GM12891 (cell line): ENCODE measurements around the gene TNRC6A.
"Not testable (repeated sequence)": the region's sequence is repeated elsewhere in the genome, so short reads cannot be mapped to it uniquely, and the experiment has no call there.

ENCODE experiments used
- DNase-seq: peaks from one replicate; pipeline ENCODE4 v3.0.0; 2011; ENCODE audit warnings: low spot score; ENCODE audit not compliant: insufficient read length
- FAIRE-seq: peaks from 2 replicates; lab custom pipeline; 2011; peaks lifted over from hg19 to GRCh38; lab: Jason Lieb, UNC
- PAX5 ChIP-seq: IDR thresholded peaks from 2 replicates; pipeline ENCODE4 v1.6.1; 2011; ENCODE audit warnings: low read length, moderate library complexity, mild to moderate bottlenecking; ENCODE audit not compliant: insufficient read depth, severe bottlenecking
- POLR2A ChIP-seq: IDR thresholded peaks from 2 replicates; pipeline ENCODE4 v1.6.1; 2011; ENCODE audit warnings: low read depth, low read length, control low read depth
- POLR2AphosphoS5 ChIP-seq: IDR thresholded peaks from 2 replicates; pipeline ENCODE4 v1.6.1; 2011; ENCODE audit warnings: low read depth, low read length, control low read depth
- POU2F2 ChIP-seq: IDR thresholded peaks from 2 replicates; pipeline ENCODE4 v1.6.1; 2011; ENCODE audit warnings: low read depth, mild to moderate bottlenecking, control low read depth, low read length, moderate library complexity
- SPI1 ChIP-seq: IDR thresholded peaks from 2 replicates; pipeline ENCODE4 v1.6.1; 2011; ENCODE audit warnings: low read depth, low read length, control low read depth
- TAF1 ChIP-seq: IDR thresholded peaks from 2 replicates; pipeline ENCODE4 v1.6.1; 2011; ENCODE audit warnings: low read depth, low read length, control low read depth

Gene TNRC6A

DNA sequence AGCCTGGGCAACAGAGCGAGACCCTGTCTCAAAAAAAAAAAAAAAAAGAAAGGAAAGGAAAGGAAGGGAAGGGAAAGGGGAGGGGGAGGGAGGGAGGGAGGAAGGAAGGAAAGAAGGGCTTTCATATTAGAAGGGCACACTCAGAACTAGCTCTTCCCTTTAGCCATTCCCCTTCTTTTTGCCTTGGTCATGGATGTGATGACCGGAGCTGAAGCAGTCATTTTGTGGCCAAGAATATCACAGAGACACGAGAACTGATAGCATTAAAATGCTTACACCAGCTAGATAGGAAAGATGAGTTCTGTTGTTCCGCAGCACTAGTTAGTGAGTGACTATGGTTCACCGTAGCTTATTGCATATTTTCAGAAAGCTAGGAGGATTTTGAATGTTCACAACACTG is 32.8 kb upstream of the TNRC6A start:
- FAIRE-seq (no peak), DNase-seq (no peak)
- TF ChIP-seq POLR2AphosphoS5 (no peak), TAF1 (no peak), POU2F2 (no peak), PAX5 (no peak), POLR2A (no peak), SPI1 (no peak)

DNA sequence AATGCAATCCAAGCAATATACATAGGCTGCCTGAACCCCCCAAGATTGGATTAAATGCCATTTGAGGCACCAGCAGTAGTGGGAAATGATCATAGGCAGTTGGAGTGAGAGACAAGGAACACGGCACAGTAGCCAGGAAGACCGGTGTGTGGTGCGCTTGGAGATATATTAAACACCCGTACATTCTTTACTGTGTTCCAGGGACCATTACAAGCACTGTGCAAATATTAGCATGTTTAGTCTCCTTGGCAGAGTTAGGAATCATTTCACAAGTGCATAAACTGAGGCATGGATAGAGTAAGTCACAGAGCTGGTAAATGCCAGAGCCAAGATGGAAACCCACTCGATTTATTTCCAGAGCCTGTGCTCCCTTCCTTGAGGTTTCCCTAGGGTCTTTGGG is 31.1 kb upstream of the TNRC6A start:
- no peak for TF ChIP-seq TAF1
- FAIRE-seq (no peak), DNase-seq (no peak)

DNA sequence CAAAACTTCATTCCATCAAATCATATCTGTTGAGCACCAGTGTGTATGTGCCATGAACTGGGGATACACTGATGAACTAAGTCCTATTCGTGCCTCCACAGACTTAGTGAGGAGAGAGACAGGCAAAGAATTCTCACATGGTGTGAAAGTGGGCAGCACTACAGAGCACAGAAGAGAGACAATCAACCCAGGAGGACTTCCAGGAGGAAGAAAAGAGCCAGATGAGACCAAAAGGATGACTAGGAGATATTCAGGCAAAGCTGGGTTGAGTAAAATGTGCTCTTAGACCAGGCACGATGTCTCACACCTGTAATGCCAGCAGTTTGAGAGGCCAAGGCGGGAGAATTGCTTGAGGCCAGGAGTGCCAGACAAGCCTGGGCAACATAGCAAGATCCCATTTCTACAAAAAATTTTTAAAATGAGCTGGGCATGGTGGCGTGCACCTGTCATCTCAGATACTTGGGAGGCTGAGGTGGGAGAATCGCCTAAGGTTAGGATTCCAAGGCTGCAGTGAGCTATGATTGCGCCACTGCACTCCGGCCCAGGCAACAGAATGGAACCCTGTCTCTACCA is 30.2 kb upstream of the TNRC6A start:
- DNase-seq = no peak
- FAIRE-seq = no peak
- no peak for TF ChIP-seq POLR2A
- TF ChIP-seq SPI1 = no peak

DNA sequence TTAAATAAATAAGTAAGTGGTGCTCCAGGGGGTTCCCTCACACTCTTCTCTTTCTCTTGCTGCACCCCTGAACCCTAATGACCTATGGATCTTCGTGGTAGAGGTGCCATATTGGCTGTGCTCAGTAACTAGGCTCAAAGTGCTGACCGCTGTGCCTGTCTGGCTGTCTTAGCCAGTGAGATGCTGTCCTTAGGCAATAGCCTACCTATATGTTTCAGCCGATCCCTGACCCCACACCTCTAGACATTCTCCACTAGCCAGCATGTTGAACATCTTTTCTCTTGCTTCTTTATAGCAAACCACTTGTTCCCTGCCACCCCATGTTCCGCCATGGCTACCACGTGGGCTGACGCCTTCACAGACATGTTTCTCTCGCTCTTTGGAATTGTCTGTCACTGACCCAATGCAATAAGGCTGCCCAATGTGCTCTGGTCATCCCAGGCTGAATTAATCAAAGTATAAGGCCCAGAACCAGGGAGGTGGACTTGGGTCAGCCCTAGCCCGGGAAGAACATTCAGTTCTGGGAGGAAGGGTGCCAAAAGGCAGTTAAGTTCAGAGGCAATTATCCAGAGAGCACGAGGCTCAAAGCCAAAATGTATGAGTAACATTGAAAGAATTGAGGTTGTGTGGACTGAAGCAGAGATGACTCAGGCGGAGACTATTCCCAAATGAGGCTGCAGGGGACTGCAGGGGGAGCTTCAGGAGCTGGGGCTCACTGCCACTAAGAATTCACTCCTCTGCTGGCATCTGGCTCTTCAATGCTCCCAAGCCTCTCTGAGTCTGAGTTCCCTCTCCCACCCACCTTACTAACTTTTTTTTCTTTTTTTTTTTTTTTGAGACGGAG is 28.7 kb upstream of the TNRC6A start:
- FAIRE-seq = no peak
- no peak for DNase-seq
- TF ChIP-seq POLR2A (no peak), SPI1 (no peak), TAF1 (no peak), POLR2AphosphoS5 (no peak), PAX5 (no peak), POU2F2 (no peak)

DNA sequence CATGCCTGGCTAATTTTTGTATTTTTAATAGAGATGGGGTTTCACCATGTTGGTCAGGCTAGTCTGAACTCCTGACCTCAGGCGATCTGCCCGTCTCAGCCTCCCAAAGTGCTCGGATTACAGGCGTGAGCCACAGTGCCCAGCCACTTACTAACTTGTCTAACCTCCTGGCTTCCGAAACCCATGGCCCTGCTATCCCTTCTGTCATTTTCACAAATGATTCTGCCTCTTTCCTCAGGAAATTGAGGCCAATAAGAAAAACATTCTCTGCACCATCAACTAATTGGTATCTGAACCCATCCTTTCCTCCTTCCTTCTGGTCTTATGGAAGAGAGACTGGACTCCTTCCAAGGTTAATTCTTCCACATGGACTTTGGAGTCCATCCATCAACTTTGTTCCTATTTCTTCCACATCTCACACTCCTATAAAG is 27.9 kb upstream of the TNRC6A start:
- TF ChIP-seq POLR2A (no peak), TAF1 (no peak), SPI1 (no peak), PAX5 (no peak), POU2F2 (no peak), POLR2AphosphoS5 (no peak)
- FAIRE-seq (no peak), DNase-seq (no peak)

DNA sequence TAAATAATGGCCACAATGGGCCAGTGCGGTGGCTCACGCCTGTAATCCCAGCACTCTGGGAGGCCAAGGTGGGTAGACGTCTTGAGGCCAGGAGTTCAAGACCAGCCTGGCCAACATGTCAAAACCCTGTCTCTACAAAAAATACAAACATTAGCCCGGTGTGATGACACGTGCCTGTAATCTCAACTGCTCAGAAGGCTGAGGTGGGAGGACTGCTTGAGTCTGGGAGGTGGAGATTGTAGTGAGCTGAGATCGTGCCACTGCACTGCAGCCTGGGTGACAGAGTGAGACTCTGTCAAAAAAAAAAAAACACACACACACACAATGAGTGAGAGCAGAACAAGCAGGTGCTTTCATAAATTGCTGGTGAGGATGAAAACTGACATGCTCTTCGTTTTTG is 21.7 kb upstream of the TNRC6A start:
- not testable (repeated sequence) for DNase-seq, FAIRE-seq

DNA sequence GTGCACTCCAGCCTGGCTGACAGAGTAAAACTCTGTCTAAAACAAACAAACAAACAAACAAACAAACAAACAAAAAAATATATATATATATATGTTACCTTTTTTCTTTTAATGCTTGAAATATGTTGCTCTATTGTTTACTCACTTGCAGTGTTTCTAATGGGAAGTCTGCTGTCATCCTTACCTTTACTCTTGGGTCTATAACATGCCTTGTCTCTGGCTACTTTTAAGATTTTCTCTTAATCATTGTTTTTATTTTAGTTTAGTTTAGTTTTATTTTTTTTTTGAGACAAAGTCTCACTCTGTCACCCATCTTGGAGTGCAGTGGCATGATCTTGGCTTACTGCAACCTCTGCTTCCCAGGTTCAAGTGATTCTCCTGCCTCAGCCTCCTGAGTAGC is 16.1 kb upstream of the TNRC6A start:
- no peak for DNase-seq
- TF ChIP-seq POU2F2 (no peak), PAX5 (no peak), POLR2A (no peak), POLR2AphosphoS5 (no peak), SPI1 (no peak), TAF1 (no peak)
- FAIRE-seq = no peak

DNA sequence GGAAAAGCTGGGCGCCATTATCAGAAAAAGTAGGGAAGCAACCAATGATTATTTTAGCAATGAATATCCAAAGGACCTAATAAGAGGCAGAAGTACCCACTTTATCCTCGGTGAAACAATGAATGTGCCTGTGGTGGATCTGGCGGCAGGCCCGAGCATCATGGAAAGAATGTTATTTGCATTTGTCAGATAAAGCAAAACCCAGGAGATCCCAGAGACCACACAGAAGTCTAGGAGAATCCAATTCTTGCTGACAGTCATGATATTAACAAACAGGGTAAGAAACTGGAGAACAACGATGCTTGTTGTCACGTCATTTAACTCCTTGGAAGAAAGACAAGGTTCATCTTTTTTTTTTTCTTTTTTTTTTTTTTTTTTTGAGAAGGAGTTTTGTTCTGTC is 12.0 kb upstream of the TNRC6A start:
- DNase-seq = no peak
- FAIRE-seq = no peak

DNA sequence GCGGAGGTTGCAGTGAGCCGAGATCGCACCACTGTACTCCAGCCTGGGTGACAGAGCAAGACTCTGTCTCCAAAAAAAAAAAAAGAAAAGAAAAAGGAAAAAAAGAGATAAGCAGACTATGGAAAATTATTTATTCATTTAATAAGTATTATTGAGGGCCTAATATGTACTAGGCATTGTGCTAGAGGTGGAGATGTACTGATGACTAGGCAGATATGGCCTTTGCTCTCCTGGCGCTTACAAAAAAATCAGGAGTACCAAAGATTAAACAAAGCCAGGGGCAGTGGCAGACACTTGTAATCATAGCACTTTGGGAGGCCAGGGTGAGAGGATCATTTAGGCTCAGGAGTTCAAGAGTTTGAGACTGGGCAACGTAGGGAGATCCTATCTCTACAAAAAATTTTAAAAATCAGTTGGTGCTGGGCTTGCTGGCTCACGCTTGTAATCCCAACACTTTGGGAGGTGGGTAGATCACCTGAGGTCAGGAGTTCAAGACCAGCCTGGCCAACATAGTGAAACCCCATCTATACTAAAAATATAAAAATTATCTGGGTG is 10.4 kb upstream of the TNRC6A start:
- FAIRE-seq = no peak
- TF ChIP-seq SPI1 = no peak
- no peak for TF ChIP-seq POU2F2
- no peak for TF ChIP-seq POLR2AphosphoS5
- no peak for TF ChIP-seq POLR2A
- TF ChIP-seq TAF1 = no peak
- DNase-seq = no peak

More for the DNA sequence above, 12.0 kb upstream of the TNRC6A start:
- no peak for TF ChIP-seq POU2F2
- no peak for TF ChIP-seq SPI1

DNA sequence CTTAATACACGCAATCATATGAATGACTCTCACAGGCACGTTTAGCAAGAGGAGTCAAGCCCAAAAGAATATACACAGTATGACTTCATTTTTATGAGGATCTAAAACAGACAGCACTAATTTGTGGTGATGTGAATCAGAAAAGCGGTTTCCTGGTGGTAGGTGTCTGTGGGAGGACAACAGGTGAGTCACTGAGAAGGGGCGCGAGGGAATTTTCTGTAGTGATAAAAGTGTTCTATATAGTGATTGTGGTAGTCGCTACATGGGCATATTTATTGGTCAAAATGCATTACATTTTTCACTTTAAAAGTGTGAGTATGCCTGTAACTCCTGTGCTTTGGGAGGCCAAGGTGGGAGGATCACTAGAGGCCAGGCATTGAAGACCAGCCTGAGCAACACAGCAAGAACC is 7.6 kb upstream of the TNRC6A start:
- TF ChIP-seq SPI1 (no peak), TAF1 (no peak), POLR2AphosphoS5 (no peak), POLR2A (no peak), POU2F2 (no peak), PAX5 (no peak)
- FAIRE-seq = no peak
- no peak for DNase-seq
